Neural crest cell (in vitro differentiated cells): ENCODE data around the gene SLC4A3. TPM values are rescaled to one million over a fixed set of nuclear protein-coding genes. Genes with fewer than 3 reads are reported as not detected.

Experiments
- DNase-seq: peaks from one replicate; pipeline ENCODE4 v3.0.0; 2021; ENCODE audit warnings: low read depth, mixed read lengths, low spot score
- H3K27ac Mint-ChIP-seq: one replicate; pipeline ENCODE4 v1.8.0; 2021; ENCODE audit warnings: mild to moderate bottlenecking, mixed read lengths; ENCODE audit not compliant: unreplicated experiment
- H3K27me3 Mint-ChIP-seq: 2 replicates; pipeline ENCODE4 v1.8.0; 2021; ENCODE audit warnings: low read depth, mild to moderate bottlenecking, mixed read lengths
- H3K36me3 Mint-ChIP-seq: 2 replicates; pipeline ENCODE4 v1.8.0; 2021; ENCODE audit warnings: low read depth, mild to moderate bottlenecking, mixed read lengths
- H3K4me1 Mint-ChIP-seq: 2 replicates; pipeline ENCODE4 v1.8.0; 2021; ENCODE audit warnings: mixed read lengths
- H3K4me3 Mint-ChIP-seq: one replicate; pipeline ENCODE4 v1.8.0; 2021; ENCODE audit warnings: mild to moderate bottlenecking, mixed read lengths
- H3K9me3 Mint-ChIP-seq: 2 replicates; pipeline ENCODE4 v1.8.0; 2021; ENCODE audit warnings: mixed read lengths
- long read RNA-seq: library from polyadenylated mRNA; unstranded; transcript quantifications from one replicate; pipeline ENCODE4 v2.0.0, GENCODE V29; 2020
- total RNA-seq: library from RNA; stranded (reverse); gene quantifications from 2 replicates; pipeline ENCODE4 v1.2.1, GENCODE V29; 2021
- TF ChIP-seq, protein P1 (sequence below): fragments of 200-600 bp; sonication (generic); conservative IDR thresholded peaks from 2 replicates; pipeline ENCODE4 v1.5.0; 2021; ENCODE audit warnings: antibody characterized with exemption, mild to moderate bottlenecking

The SLC4A3 gene
- 10.0 and 11.4 TPM in 2 replicates for total RNA-seq
- long read RNA-seq, partial matches to known transcripts = 1 of 1 reads
- long read RNA-seq, other reads (novel, unspliced or antisense) = 0 of 1 reads

GRCh38 chr2:219627103-219628100 lies at the start of gene SLC4A3:
TSS of gene SLC4A3 (plus strand) at chr2:219627630. CDS start at chr2:219627993, 363 bp downstream.
- no peaks in the 10 kb centered on the region for H3K36me3 Mint-ChIP-seq
- DNase-seq = no peak
- peaks cover 6% of the 10 kb centered on the region for H3K4me1 Mint-ChIP-seq
- no peak within 1 kb of the TSS for H3K27ac Mint-ChIP-seq
- peaks cover 30% of the 10 kb centered on the region for H3K27me3 Mint-ChIP-seq
- no peaks in the 10 kb centered on the region for H3K9me3 Mint-ChIP-seq
- H3K4me3 Mint-ChIP-seq = peak within 1 kb of the TSS; percentile 74
- TF ChIP-seq, protein P1, sequence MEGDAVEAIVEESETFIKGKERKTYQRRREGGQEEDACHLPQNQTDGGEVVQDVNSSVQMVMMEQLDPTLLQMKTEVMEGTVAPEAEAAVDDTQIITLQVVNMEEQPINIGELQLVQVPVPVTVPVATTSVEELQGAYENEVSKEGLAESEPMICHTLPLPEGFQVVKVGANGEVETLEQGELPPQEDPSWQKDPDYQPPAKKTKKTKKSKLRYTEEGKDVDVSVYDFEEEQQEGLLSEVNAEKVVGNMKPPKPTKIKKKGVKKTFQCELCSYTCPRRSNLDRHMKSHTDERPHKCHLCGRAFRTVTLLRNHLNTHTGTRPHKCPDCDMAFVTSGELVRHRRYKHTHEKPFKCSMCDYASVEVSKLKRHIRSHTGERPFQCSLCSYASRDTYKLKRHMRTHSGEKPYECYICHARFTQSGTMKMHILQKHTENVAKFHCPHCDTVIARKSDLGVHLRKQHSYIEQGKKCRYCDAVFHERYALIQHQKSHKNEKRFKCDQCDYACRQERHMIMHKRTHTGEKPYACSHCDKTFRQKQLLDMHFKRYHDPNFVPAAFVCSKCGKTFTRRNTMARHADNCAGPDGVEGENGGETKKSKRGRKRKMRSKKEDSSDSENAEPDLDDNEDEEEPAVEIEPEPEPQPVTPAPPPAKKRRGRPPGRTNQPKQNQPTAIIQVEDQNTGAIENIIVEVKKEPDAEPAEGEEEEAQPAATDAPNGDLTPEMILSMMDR = peak; percentile 24

DNA sequence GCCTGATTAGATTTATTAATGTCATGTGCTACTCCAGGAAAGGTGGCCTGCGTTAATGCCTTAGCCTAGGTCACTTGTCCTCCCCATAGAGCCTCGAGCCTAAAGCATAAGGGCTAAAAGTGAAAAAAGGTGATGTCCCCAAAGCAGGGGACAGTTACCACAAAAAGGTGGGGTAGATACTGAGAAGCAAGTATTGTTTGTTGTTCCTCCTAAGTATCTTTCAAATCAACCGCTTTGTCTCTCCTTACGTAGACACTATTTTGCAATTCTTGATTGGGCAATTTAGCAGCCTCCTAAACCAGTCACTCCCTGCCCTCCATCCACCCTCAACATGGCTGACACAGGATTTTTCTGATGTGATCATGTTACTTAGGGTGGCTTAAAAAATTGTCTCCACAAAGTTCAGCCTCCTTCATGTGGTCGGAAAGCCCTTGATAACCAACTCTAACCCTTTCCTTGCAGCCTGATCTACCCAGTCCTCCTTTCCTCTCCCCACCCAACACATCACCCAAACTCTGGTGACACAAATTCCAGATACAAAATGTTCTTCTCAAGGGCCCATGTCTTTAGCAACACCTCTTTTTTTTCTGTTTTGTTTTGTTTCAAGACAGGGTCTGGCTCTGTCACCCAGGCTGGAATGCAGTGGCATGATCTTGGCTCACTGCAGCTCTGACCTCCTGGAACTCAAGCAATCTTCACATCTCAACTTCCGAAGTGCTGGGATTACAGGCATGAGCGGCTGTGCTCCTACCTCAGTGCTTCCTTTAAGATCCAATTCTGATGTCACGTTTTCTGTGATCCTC lies 48.4 kb upstream of the SLC4A3 start:
- H3K27me3 Mint-ChIP-seq = peaks cover 5% of the 10 kb centered on the region
- no peak overlapping the region for H3K4me3 Mint-ChIP-seq
- H3K27ac Mint-ChIP-seq = no peak overlapping the region
- peaks cover 24% of the 10 kb centered on the region for H3K4me1 Mint-ChIP-seq
- no peaks in the 10 kb centered on the region for H3K9me3 Mint-ChIP-seq
- DNase-seq = no peak
- H3K36me3 Mint-ChIP-seq = no peaks in the 10 kb centered on the region
- TF ChIP-seq, protein P1 = no peak

DNA sequence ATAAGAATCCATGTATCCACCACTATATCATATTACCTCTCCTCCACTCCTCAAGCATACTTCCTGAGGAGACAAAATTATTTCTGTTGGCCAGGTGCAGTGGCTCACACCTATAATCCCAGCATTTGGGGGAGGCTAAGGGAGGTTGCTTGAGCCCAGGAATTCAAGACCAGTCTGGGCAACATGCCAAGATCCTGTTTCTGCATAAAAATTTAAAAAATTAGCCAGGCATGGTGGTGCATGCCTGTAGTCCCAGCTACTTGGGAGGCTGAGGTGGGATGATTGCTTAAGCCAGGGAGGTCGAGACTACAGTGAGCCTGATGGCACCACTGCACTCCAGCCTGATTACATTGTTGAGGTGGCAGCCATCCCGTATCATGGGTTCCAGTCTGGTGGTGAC lies 46.1 kb upstream of the SLC4A3 start:
- TF ChIP-seq, protein P1 = no peak
- Mint-ChIP-seq H3K27ac (no peak overlapping the region), H3K4me3 (no peak overlapping the region), H3K4me1 (peaks cover 14% of the 10 kb centered on the region), H3K9me3 (no peaks in the 10 kb centered on the region), H3K27me3 (peaks cover 9% of the 10 kb centered on the region), H3K36me3 (no peaks in the 10 kb centered on the region)
- DNase-seq = no peak

DNA sequence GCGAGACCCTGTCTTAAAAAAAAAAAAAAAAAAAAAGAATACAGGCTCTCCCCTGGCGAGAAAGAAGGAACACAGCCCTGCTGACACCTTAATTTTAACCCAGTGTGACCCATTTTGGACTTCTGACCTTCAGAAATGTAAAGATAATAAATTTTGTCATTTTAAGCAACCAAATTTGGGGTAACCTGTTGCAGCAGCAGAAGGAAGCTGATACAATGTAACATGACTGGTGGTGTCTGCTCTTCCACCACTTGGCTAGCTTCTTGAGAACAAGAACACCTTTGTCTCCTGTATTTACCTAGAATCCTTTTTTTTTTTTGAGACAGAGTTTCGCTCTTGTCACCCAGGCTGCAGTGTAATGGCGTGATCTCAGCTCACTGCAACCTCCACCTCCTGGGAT lies 36.3 kb upstream of the SLC4A3 start:
- no peak overlapping the region for H3K27ac Mint-ChIP-seq
- H3K9me3 Mint-ChIP-seq = no peaks in the 10 kb centered on the region
- H3K27me3 Mint-ChIP-seq = peaks cover 11% of the 10 kb centered on the region
- no peaks in the 10 kb centered on the region for H3K36me3 Mint-ChIP-seq
- no peak overlapping the region for H3K4me3 Mint-ChIP-seq
- DNase-seq = no peak
- TF ChIP-seq, protein P1 = no peak
- peaks cover 10% of the 10 kb centered on the region for H3K4me1 Mint-ChIP-seq

- Mint-ChIP-seq H3K4me3 (no peak overlapping the region), H3K27ac (no peak overlapping the region), H3K4me1 (peaks cover 26% of the 10 kb centered on the region), H3K27me3 (peaks cover 9% of the 10 kb centered on the region), H3K36me3 (no peaks in the 10 kb centered on the region), H3K9me3 (no peaks in the 10 kb centered on the region)
- DNase-seq = no peak
- TF ChIP-seq, protein P1 = no peak
These were observed 34.7 kb upstream of the SLC4A3 start for GRCh38 chr2:219592736-219593135.
